Endometrium (tissue), 2 donors: ENCODE results near the gene LMBR1L.
A peak's percentile ranks its signal among the peaks of the same experiment; 100 is the strongest.
"Not testable (repeated sequence)": the region's sequence is repeated elsewhere in the genome, so short reads cannot be mapped to it uniquely, and the experiment has no call there.

Experiments used
- FAIRE-seq: peaks from 2 replicates; lab custom pipeline; 2012; peaks lifted over from hg19 to GRCh38; lab: Jason Lieb, UNC
- donor health status: control.
- donor health status: control.

LMBR1L gene

GRCh38 chr12:49110464-49111155, at the start of gene LMBR1L:
LMBR1L (minus strand) TSS chr12:49110847; CDS start chr12:49110555, 292 bp downstream.
- peak; percentile 98 for FAIRE-seq

- no peak for FAIRE-seq
Measured at GRCh38 chr12:49160399-49160798, 49.8 kb upstream of the LMBR1L start.

GRCh38 chr12:49154221-49154620, 43.6 kb upstream of the LMBR1L start:
- no peak for FAIRE-seq

- FAIRE-seq: no peak
Measured at GRCh38 chr12:49147384-49147783, 36.7 kb upstream of the LMBR1L start.

GRCh38 chr12:49146406-49146805, 35.8 kb upstream of the LMBR1L start:
- FAIRE-seq: no peak

- FAIRE-seq: no peak
Measured at GRCh38 chr12:49144384-49144783, 33.7 kb upstream of the LMBR1L start.

GRCh38 chr12:49138999-49139398, 28.4 kb upstream of the LMBR1L start:
- FAIRE-seq: no peak

- FAIRE-seq: no peak
Measured at GRCh38 chr12:49138587-49138986, 27.9 kb upstream of the LMBR1L start.

GRCh38 chr12:49137476-49137875, 26.8 kb upstream of the LMBR1L start:
- no peak for FAIRE-seq

- FAIRE-seq: not testable (repeated sequence)
Measured at GRCh38 chr12:49136997-49137396, 26.4 kb upstream of the LMBR1L start.

GRCh38 chr12:49133590-49133989, 22.9 kb upstream of the LMBR1L start:
- FAIRE-seq: no peak

- no peak for FAIRE-seq
Measured at GRCh38 chr12:49133014-49133413, 22.4 kb upstream of the LMBR1L start.

GRCh38 chr12:49131894-49132461, 21.3 kb upstream of the LMBR1L start:
- FAIRE-seq: no peak

- no peak for FAIRE-seq
Measured at GRCh38 chr12:49131051-49131893, 20.6 kb upstream of the LMBR1L start, which contains the start of gene TUBA1B. TUBA1B (minus strand) TSS chr12:49131395; CDS start chr12:49131300, 95 bp downstream.

GRCh38 chr12:49130151-49131050, 19.8 kb upstream of the LMBR1L start:
- no peak for FAIRE-seq

- no peak for FAIRE-seq
Measured at GRCh38 chr12:49129332-49130150, 18.9 kb upstream of the LMBR1L start.

GRCh38 chr12:49127971-49128370, 17.3 kb upstream of the LMBR1L start:
- not testable (repeated sequence) for FAIRE-seq

- no peak for FAIRE-seq
Measured at GRCh38 chr12:49126852-49127763, 16.5 kb upstream of the LMBR1L start.

GRCh38 chr12:49121047-49121696, 10.5 kb upstream of the LMBR1L start:
- no peak for FAIRE-seq
